Stimulated activated naive CD8-positive, alpha-beta T cell treated with anti-CD3 and anti-CD28 coated beads, Interleukin-15, Interleukin-2, amounts not matched to agents 100 ng/mL and 50 ng/mL, for 24 hours (primary cell): Measurements from ENCODE around the gene SNX1.

Experiments
- H3K27ac Mint-ChIP-seq: one replicate; pipeline ENCODE4 v1.8.0; 2021; ENCODE audit warnings: mild to moderate bottlenecking, mixed read lengths
- H3K27me3 Mint-ChIP-seq: one replicate; pipeline ENCODE4 v1.8.0; 2021; ENCODE audit warnings: mixed read lengths
- H3K36me3 Mint-ChIP-seq: one replicate; pipeline ENCODE4 v1.8.0; 2021; ENCODE audit warnings: low read depth, mixed read lengths
- H3K4me1 Mint-ChIP-seq: one replicate; pipeline ENCODE4 v1.8.0; 2021; ENCODE audit warnings: low read depth, mixed read lengths
- H3K4me3 Mint-ChIP-seq: one replicate; pipeline ENCODE4 v1.8.0; 2021; ENCODE audit warnings: mild to moderate bottlenecking, mixed read lengths
- H3K9me3 Mint-ChIP-seq: one replicate; pipeline ENCODE4 v1.8.0; 2021; ENCODE audit warnings: mixed read lengths

The SNX1 gene

DNA sequence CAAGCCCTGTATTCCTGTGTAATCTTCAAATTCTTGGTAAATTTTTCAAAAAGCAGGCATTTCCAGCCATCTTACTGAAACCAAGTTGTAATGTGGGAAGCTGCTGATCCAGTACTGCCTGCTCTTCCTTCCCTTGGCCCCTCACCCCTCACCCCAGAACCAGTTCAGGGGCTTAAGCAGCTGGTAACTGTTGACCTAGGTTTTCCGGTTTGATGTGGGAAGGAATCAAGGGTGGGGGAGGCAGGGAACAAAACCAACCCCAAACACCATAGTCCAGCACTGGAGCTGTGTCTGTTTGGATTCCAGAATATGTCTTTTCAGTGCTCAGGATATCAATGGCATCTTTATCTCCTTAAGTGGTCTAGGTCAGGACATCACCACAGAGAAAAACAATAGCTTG, 26.7 kb downstream of the SNX1 start:
- Mint-ChIP-seq H3K4me3 (no peak overlapping the region), H3K36me3 (peaks cover 65% of the 10 kb centered on the region), H3K27me3 (no peaks in the 10 kb centered on the region), H3K9me3 (no peaks in the 10 kb centered on the region), H3K4me1 (no peaks in the 10 kb centered on the region), H3K27ac (no peak overlapping the region)

DNA sequence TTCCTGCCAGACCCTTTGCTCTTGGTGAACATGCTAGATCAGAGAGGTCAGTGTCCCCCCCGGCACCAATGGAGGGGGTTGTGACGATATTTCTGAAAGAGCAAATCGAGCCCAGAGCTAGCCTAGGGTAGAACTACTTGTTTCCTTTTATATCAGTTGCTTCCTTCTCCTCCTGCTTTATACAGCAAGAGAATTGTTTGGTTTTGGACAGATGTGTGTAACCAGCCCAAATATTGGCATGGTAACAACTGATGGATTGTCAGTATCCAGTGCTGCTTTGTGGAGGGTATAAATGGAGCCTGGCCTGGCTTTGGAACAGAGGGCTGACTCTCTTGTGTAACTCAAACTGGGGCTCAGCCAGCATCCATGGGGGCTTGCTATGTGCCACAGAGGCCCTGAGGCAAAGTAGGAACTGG, 27.2 kb downstream of the SNX1 start:
- Mint-ChIP-seq H3K27me3 (no peaks in the 10 kb centered on the region), H3K9me3 (no peaks in the 10 kb centered on the region), H3K36me3 (peaks cover 67% of the 10 kb centered on the region), H3K4me1 (no peaks in the 10 kb centered on the region), H3K27ac (no peak overlapping the region), H3K4me3 (no peak overlapping the region)

DNA sequence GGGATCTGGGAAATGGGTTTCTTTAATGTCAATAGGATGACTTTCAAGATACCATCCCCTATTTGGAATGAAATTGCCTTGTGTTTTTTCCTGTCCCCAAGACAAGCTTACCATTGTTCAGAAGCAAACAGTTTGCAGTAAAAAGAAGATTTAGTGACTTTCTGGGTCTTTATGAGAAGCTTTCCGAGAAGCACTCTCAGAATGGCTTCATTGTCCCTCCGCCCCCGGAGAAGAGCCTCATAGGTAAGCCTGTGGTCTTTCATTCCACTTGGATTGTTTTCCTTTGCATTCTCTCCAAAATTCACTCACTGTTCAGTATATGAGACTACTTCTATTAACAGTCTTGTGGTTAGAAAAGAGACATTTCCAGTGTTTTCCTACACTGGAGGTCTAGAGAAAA, 30.2 kb downstream of the SNX1 start:
- H3K36me3 Mint-ChIP-seq = peaks cover 62% of the 10 kb centered on the region

DNA sequence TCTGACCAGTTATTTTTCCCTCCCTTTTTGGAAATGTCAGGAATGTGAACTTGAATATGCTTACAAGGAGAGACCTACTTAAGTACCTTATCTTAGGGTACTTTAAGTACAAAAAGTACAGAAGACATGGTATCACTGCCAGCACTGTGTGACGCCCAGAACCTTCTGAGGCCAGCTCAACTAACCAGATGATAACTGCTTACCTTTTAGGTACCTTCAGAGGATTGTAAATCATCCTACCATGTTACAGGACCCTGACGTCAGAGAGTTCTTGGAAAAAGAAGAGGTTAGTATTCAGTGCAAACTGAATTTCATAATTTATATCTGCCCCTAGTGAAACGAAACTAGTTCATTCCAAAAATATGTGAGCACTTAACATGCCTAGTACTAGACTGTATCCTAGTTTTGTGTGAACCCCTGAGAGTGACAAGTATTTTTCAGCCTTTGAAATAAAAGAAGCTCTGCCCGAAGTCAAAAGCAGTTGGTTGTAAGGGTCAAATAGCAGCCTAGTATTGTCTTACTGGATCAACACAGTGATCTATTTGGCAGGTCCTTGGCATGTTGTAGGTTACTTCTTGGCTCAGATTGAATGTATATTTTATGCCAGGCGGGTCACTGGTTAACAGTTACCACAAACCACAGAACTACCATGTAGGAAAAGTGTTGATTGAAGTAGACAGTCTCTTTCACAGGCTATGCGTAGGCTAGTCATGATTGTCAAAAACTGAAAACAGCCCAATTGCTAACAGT, 31.9 kb downstream of the SNX1 start:
- peaks cover 70% of the 10 kb centered on the region for H3K36me3 Mint-ChIP-seq

More for the DNA sequence above, 30.2 kb downstream of the SNX1 start:
- Mint-ChIP-seq H3K4me1 (no peaks in the 10 kb centered on the region), H3K27me3 (no peaks in the 10 kb centered on the region), H3K4me3 (no peak overlapping the region), H3K9me3 (no peaks in the 10 kb centered on the region), H3K27ac (no peak overlapping the region)

DNA sequence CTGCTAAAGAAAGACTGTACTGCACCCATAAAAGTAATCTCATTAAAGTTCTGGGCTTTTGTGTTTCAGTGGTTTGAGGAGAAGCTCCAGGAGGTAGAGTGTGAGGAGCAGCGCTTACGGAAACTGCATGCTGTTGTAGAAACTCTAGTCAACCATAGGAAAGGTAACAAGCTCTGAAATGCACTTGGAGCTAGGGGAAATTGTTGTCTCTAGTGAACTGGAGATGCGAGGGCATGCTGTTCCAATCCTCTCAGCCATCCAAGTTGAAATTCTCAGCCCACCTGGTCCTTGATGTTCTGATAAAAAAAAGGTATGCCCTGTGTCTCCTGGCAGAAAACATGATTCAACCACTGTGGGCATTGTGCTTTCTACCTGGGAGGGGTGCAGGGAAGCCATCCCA, 34.4 kb downstream of the SNX1 start:
- Mint-ChIP-seq H3K27me3 (no peaks in the 10 kb centered on the region), H3K4me3 (no peak overlapping the region), H3K4me1 (no peaks in the 10 kb centered on the region), H3K36me3 (peaks cover 70% of the 10 kb centered on the region), H3K27ac (no peak overlapping the region), H3K9me3 (no peaks in the 10 kb centered on the region)

More for the DNA sequence above, 31.9 kb downstream of the SNX1 start:
- Mint-ChIP-seq H3K27ac (no peak overlapping the region), H3K9me3 (no peaks in the 10 kb centered on the region), H3K4me1 (no peaks in the 10 kb centered on the region), H3K4me3 (no peak overlapping the region), H3K27me3 (no peaks in the 10 kb centered on the region)

DNA sequence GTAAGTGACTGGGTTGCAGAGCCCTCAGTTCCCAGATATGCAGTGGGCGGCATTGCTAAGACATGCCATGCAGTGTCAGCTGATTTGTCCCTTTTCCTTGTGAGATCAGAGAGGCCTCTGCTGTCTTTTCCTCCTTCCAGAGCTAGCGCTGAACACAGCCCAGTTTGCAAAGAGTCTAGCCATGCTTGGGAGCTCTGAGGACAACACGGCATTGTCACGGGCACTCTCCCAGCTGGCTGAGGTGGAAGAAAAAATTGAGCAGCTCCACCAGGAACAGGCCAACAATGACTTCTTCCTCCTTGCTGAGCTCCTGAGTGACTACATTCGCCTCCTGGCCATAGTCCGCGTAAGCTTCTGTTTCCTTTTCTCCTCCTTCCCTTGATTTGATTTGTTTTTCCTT, 35.8 kb downstream of the SNX1 start:
- H3K27ac Mint-ChIP-seq = no peak overlapping the region
- H3K4me3 Mint-ChIP-seq = no peak overlapping the region
- H3K27me3 Mint-ChIP-seq = no peaks in the 10 kb centered on the region
- H3K36me3 Mint-ChIP-seq = peaks cover 72% of the 10 kb centered on the region
- no peaks in the 10 kb centered on the region for H3K4me1 Mint-ChIP-seq
- no peaks in the 10 kb centered on the region for H3K9me3 Mint-ChIP-seq

DNA sequence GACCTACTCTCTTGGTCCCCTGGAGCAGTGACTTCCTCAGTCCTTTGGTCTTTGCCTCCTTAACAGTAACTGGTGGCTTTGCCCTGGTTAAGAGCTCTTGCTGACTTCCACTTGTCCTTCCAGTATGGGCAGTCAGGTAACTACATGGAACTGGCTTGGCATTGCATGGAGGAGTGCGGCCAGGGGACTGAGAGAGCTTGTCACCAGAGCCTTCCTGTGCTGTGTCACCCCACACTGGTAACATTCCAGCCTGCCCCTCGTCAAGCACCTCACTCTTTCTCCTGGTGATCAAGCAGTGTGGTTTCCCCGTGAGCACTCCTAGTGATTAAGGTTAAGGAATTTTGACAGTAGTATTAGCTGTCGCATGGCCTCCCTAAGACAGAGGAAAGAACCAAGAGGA, 36.4 kb downstream of the SNX1 start:
- no peaks in the 10 kb centered on the region for H3K4me1 Mint-ChIP-seq
- peaks cover 73% of the 10 kb centered on the region for H3K36me3 Mint-ChIP-seq
- no peak overlapping the region for H3K27ac Mint-ChIP-seq

DNA sequence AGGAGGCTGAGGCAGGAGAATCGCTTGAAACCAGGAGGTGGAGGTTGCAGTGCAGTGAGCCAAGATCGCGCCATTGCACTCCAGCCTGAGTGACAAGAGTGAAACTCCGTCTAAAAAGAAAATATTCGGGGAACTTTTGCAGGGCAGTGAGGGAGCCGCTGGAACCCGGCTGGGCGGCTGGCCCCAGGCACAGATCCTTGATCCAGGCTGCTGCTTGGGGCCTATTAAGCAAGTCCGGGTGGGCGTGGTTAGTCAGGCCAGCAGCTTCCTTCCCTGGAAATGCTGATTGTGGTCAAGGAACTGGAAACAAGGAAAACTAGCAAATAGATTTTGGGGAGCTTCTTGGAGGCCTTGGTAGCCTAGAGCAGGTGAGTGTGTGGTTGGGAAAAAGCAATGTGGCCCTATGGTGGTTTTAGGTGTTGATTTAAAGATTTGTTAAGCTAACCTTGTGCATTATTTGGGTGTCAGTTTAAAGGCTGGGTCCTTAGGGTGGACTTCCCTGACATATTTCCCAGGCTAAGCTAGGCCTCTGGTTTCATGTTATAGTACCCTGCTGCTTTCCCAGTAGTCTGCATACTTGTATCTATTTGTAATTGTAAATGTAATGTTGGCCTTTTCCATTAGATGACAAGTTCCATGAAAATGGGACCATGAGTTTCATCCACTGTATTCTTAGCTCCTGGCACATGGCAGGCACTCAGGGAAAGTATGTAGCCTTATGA, 38.0 kb downstream of the SNX1 start:
- H3K4me1 Mint-ChIP-seq = no peaks in the 10 kb centered on the region
- H3K4me3 Mint-ChIP-seq = no peak overlapping the region
- no peak overlapping the region for H3K27ac Mint-ChIP-seq
- no peaks in the 10 kb centered on the region for H3K27me3 Mint-ChIP-seq
- no peaks in the 10 kb centered on the region for H3K9me3 Mint-ChIP-seq
- H3K36me3 Mint-ChIP-seq = peaks cover 63% of the 10 kb centered on the region

More for the DNA sequence above, 36.4 kb downstream of the SNX1 start:
- no peaks in the 10 kb centered on the region for H3K27me3 Mint-ChIP-seq
- no peaks in the 10 kb centered on the region for H3K9me3 Mint-ChIP-seq
- H3K4me3 Mint-ChIP-seq = no peak overlapping the region

DNA sequence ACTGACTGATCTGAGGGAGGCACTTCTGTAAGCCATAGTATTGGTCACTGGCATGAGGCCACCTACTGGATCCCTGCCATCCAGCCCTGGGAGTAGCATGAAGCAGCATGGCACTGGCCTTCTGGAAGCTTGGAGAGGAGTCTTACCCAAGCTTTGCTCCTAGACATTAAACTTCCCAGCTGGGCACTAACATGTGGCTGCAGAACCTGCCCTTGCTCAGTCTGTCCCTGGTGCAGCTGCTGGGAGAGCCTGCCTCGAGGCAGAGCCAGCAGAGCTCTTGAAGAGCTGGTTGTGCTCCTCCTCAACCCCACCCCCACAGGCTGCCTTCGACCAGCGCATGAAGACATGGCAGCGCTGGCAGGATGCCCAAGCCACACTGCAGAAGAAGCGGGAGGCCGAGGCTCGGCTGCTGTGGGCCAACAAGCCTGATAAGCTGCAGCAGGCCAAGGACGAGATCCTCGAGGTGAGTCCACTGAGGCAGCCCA, 38.6 kb downstream of the SNX1 start:
- Mint-ChIP-seq H3K27me3 (no peaks in the 10 kb centered on the region), H3K4me1 (no peaks in the 10 kb centered on the region), H3K36me3 (peaks cover 63% of the 10 kb centered on the region), H3K27ac (no peak overlapping the region), H3K4me3 (no peak overlapping the region), H3K9me3 (no peaks in the 10 kb centered on the region)

DNA sequence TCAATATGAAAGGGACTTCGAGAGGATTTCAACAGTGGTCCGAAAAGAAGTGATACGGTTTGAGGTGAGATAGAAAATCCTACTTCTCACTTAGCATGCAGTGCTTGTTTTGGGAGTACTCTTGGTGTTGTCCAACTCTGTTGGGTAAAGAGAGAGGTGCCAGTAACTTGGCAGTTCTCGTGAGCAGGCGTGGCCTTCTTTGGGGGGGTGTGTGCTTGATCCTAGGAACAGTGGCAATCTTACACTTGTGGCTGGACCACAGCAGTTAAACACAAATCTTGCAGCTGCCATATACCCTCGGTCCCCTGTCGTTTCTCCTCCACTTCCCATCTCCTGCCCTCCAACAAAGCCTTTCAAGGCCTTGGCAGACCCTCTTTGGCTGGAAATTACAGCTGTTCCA, 40.6 kb downstream of the SNX1 start:
- H3K27ac Mint-ChIP-seq = no peak overlapping the region
- H3K36me3 Mint-ChIP-seq = peaks cover 52% of the 10 kb centered on the region
- no peak overlapping the region for H3K4me3 Mint-ChIP-seq
- no peaks in the 10 kb centered on the region for H3K27me3 Mint-ChIP-seq
- H3K4me1 Mint-ChIP-seq = no peaks in the 10 kb centered on the region
- H3K9me3 Mint-ChIP-seq = no peaks in the 10 kb centered on the region

DNA sequence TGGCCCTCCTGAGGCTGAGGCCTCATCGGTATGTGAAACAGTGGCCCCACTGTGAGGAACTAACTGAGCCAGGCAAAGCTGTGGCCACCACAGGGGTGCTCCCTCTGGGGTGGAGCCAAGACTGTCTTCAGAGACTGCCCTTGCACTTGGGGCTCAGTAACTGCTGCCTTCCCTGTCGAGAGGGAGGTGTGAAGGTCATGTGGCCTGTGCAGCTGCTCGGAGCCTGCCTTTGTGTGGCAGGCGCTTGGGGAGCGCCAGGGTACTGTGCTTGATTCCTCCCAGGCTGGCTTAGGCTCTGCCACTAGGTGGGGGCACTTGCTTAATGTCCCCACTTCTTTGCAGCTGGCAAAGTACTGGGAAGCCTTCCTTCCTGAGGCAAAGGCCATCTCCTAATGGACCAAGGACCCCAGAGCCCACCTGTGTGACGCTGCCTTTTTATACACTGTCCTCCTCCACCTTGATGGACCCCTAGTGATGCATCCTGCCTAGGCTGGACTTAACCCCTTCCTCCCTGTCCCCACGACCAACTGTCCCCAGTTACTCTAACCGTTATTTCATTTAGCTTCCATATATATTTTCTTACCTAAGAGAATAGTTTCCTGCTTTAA, 41.5 kb downstream of the SNX1 start:
- Mint-ChIP-seq H3K27me3 (no peaks in the 10 kb centered on the region), H3K27ac (no peak overlapping the region), H3K36me3 (peaks cover 44% of the 10 kb centered on the region), H3K4me1 (no peaks in the 10 kb centered on the region), H3K9me3 (no peaks in the 10 kb centered on the region), H3K4me3 (no peak overlapping the region)

DNA sequence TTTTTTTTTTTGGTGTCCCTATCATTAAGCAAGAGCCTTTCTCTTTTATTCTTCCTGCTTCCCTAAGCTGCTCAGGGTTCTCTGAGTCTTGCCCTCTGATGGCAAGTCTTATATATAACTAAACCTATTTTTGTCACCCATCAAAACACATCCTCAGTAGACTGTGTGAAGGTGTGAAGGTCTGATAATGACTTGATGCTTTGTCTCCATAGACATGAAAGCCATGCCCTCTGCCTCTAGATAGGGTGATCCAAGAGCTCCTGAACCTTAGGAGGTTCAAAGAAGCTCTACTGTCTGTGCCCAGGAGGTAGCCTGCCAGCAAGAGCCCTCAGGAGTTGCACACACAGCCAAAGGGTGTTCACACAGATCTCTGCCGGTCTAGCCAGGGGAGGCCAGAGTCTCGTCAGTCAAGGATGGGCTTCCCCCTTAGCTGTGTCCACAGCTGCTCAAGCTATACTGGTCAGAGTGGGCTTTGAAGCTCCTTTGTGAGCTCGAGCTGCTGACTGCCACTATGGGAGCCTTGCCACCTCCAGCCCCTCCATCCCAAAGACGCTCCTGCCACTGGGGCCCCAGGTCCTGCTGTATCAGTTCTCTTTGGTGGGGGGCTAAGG, 42.7 kb downstream of the SNX1 start:
- H3K9me3 Mint-ChIP-seq = no peaks in the 10 kb centered on the region
- H3K4me1 Mint-ChIP-seq = no peaks in the 10 kb centered on the region
- peaks cover 35% of the 10 kb centered on the region for H3K36me3 Mint-ChIP-seq
- no peak overlapping the region for H3K4me3 Mint-ChIP-seq
- no peak overlapping the region for H3K27ac Mint-ChIP-seq
- H3K27me3 Mint-ChIP-seq = no peaks in the 10 kb centered on the region

DNA sequence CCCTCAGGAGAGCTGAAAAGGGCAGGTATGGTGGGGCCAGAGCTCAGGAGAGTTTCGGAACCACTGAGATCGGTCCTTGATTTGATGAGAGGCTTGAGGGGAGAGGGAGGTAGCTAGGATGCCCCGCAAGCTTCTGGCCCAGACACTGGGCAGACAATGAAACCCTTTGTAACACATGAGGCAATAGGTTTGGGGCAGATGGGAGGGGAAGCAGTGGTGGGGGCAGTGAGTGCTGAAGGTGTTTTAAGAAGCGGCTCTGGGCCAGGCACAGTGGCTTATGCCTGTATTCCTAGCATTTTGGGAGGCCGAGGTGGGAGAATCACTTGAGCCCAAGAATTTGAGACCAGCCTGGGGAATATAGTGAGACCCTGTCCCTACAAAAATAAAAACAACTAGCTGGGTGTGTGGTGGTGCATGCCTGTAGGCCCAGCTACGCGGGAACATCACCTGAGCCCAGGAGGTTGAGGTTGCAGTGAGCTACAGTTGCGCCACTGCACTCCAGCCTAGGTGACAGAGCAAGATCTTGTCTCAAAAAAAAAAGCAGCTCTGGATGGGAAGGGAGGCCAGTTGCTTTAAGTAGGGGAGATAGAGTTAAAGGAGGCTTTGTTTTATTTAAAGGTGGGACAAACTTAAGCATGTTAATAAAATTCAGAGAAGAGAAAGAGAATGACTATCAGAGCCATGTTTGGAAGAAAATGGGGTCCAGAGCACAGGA, 46.2 kb downstream of the SNX1 start:
- Mint-ChIP-seq H3K9me3 (no peaks in the 10 kb centered on the region), H3K4me3 (no peak overlapping the region), H3K27me3 (no peaks in the 10 kb centered on the region), H3K27ac (no peak overlapping the region), H3K4me1 (no peaks in the 10 kb centered on the region), H3K36me3 (peaks cover 11% of the 10 kb centered on the region)

DNA sequence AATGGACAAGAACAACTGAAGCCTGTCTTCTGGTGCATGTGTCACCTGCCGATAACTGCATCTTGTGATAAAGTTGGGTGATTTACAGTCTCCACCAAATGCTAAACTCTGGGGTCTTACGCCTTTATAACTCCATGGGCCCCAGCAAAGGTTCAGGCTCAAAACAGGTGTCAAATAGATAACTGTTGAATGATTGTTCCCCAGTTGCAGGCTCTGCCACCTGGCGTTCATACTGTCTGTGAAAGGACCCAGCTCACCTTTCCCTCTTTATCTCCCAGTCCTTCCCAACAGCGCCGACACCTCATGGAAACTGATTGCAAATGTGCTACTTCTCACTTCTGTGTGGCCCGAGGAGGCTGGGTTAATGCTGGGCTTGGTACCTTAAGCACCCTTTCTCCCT, 47.5 kb downstream of the SNX1 start:
- H3K9me3 Mint-ChIP-seq = no peaks in the 10 kb centered on the region
- peaks cover 5% of the 10 kb centered on the region for H3K36me3 Mint-ChIP-seq
- no peak overlapping the region for H3K4me3 Mint-ChIP-seq
- no peaks in the 10 kb centered on the region for H3K4me1 Mint-ChIP-seq
- no peaks in the 10 kb centered on the region for H3K27me3 Mint-ChIP-seq
- no peak overlapping the region for H3K27ac Mint-ChIP-seq
